ENCODE data around the gene ALK.

The ALK gene

GRCh38 chr2:29603341-29603740, 318.0 kb downstream of the ALK start:
- no peak for DNase-seq

- no peak for DNase-seq
Measured at GRCh38 chr2:29601872-29602271, 319.5 kb downstream of the ALK start.

GRCh38 chr2:29601321-29601720, 320.1 kb downstream of the ALK start:
- no peak for DNase-seq

GRCh38 chr2:29599946-29600345, 321.4 kb downstream of the ALK start:
- no peak for DNase-seq

GRCh38 chr2:29598978-29599377, 322.4 kb downstream of the ALK start:
- no peak for DNase-seq

GRCh38 chr2:29597035-29597434, 324.4 kb downstream of the ALK start:
- no peak for DNase-seq

GRCh38 chr2:29596584-29596983, 324.8 kb downstream of the ALK start:
- DNase-seq = no peak

GRCh38 chr2:29591600-29591999, 329.8 kb downstream of the ALK start:
- DNase-seq = no peak

GRCh38 chr2:29590211-29590610, 331.2 kb downstream of the ALK start:
- DNase-seq = no peak

GRCh38 chr2:29589440-29590103, 331.8 kb downstream of the ALK start:
- no peak for DNase-seq

GRCh38 chr2:29587402-29588190, 333.8 kb downstream of the ALK start:
- DNase-seq = no peak

GRCh38 chr2:29586919-29587318, 334.5 kb downstream of the ALK start:
- DNase-seq = no peak

GRCh38 chr2:29583548-29584156, 337.7 kb downstream of the ALK start:
- no peak for DNase-seq

- no peak for DNase-seq
Measured at GRCh38 chr2:29583104-29583503, 338.3 kb downstream of the ALK start.

- DNase-seq = no peak
Measured at GRCh38 chr2:29582062-29582461, 339.3 kb downstream of the ALK start.

- DNase-seq = no peak
Measured at GRCh38 chr2:29580223-29580622, 341.2 kb downstream of the ALK start.

- no peak for DNase-seq
Measured at GRCh38 chr2:29579495-29580169, 341.8 kb downstream of the ALK start.

GRCh38 chr2:29578084-29578598, 343.2 kb downstream of the ALK start:
- no peak for DNase-seq

- no peak for DNase-seq
Measured at GRCh38 chr2:29576231-29576630, 345.2 kb downstream of the ALK start.

GRCh38 chr2:29575370-29575890, 346.0 kb downstream of the ALK start:
- no peak for DNase-seq

GRCh38 chr2:29573612-29574011, 347.8 kb downstream of the ALK start:
- DNase-seq = no peak

GRCh38 chr2:29573147-29573546, 348.2 kb downstream of the ALK start:
- no peak for DNase-seq

GRCh38 chr2:29570539-29570938, 350.8 kb downstream of the ALK start:
- no peak for DNase-seq

All from CD4-positive, alpha-beta T cell treated with Interleukin-4 for 1 hour (primary cell).